Tibial nerve (tissue), 4 donors: ENCODE data around the gene PCNX2. TPM values are rescaled to one million over a fixed set of nuclear protein-coding genes. Genes with fewer than 3 reads are reported as not detected.
"Not testable (repeated sequence)": the region's sequence is repeated elsewhere in the genome, so short reads cannot be mapped to it uniquely, and the experiment has no call there.

ENCODE experiments used
- DNase-seq, 2 donors: peaks; one replicate each; pipeline ENCODE4 v3.0.0-alpha.2; 2019; ENCODE audit warnings: low spot score in 2 of 2
- H3K27ac ChIP-seq, 4 donors: fragments of 200-600 bp; sonication (generic) in 3 of 4; one replicate each; pipeline ENCODE4 v1.5.1; 2017 to 2019; ENCODE audit warnings: mild to moderate bottlenecking in 1 of 4
- H3K27me3 ChIP-seq, 2 donors: fragments of 200-600 bp; sonication (generic) in 1 of 2; one replicate each; pipeline versions ENCODE4 v1.5.1 to v1.6.0; 2017 to 2019
- H3K36me3 ChIP-seq, 3 donors: fragments of 200-600 bp; sonication (generic); one replicate each; pipeline ENCODE4 v1.5.1; 2018 to 2019
- H3K4me1 ChIP-seq, 4 donors: fragments of 200-600 bp; sonication (generic) in 3 of 4; one replicate each; pipeline ENCODE4 v1.5.1; 2017 to 2019
- H3K4me3 ChIP-seq, 4 donors: fragments of 200-600 bp; sonication (generic) in 3 of 4; one replicate each; pipeline ENCODE4 v1.5.1; 2017 to 2019; ENCODE audit warnings: mild to moderate bottlenecking in 1 of 4, moderate library complexity in 1 of 4
- H3K9me3 ChIP-seq, 4 donors: fragments of 200-600 bp; sonication (generic) in 3 of 4; one replicate each; pipeline ENCODE4 v1.5.1; 2017 to 2019
- EP300 ChIP-seq, 2 donors: sonication (generic); formaldehyde crosslinking; IDR thresholded peaks; one replicate each; pipeline ENCODE4 v1.6.1; 2017; ENCODE audit warnings: antibody characterized with exemption in 2 of 2, mild to moderate bottlenecking in 1 of 2
- POLR2A ChIP-seq, 2 donors: fragments of 450-650 bp; IDR thresholded peaks; one replicate each; pipeline ENCODE4 v1.6.1; 2017; ENCODE audit warnings: antibody characterized with exemption in 2 of 2, mild to moderate bottlenecking in 2 of 2, moderate library complexity in 2 of 2
- WGBS, 2 donors: methylation state at CpG; one replicate each; pipeline ENCODE4 v1.1.5; 2018; 5-methylcytosine and 5-hydroxymethylcytosine counted together
- total RNA-seq, 4 donors: library from RNA; depleted of rRNA; stranded (reverse); fragments of >200 nt; gene quantifications; one replicate each; pipeline ENCODE4 v1.1.0, GENCODE V29; 2016
- TF ChIP-seq, protein P1 (sequence below), 5 experiments: fragments of 200-600 bp in 3 of 5; fragments of 450-650 bp in 2 of 5; sonication (generic) in 3 of 5; IDR thresholded peaks; one replicate each; pipeline ENCODE4 v1.5.1; 2016 to 2019; ENCODE audit warnings: antibody characterized with exemption in 5 of 5, mild to moderate bottlenecking in 3 of 5, moderate library complexity in 2 of 5

The PCNX2 gene
- total RNA-seq, 4 donors from 2014 or later, result 10.2 to 32.1 (median 19.2) TPM

DNA sequence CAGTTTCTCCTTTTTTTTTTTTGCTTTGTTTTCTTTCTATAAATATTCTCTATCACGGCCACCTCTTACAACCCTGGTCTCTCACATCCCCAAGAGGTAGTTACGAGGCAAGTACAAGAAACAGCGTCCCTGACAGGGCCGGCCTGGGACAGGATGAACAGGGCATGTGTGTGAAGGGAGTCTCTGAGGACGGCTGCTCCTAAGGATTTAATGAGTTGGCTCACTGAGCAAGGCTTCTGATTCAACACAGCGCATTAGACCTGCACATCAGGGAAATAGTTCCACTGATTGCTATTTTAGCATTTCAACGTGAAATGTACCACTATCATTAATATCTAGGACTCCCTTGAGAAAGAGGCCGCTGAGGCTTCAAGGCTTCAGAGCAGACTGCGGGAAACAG is 291.1 kb downstream of the PCNX2 start:
- H3K4me1 ChIP-seq, result peaks cover 0 to 16% (median 0%) of the 10 kb centered on the region in 4 donors
- H3K27me3 ChIP-seq, result no peaks in the 10 kb centered on the region
- peak overlapping the region in 1 of 4 donors; percentile 68 for H3K27ac ChIP-seq
- no peak for TF ChIP-seq EP300 (IDR thresholded peaks at IDR 0.05)
- TF ChIP-seq POLR2A (IDR thresholded peaks at IDR 0.05), result no peak
- TF ChIP-seq, protein P1, sequence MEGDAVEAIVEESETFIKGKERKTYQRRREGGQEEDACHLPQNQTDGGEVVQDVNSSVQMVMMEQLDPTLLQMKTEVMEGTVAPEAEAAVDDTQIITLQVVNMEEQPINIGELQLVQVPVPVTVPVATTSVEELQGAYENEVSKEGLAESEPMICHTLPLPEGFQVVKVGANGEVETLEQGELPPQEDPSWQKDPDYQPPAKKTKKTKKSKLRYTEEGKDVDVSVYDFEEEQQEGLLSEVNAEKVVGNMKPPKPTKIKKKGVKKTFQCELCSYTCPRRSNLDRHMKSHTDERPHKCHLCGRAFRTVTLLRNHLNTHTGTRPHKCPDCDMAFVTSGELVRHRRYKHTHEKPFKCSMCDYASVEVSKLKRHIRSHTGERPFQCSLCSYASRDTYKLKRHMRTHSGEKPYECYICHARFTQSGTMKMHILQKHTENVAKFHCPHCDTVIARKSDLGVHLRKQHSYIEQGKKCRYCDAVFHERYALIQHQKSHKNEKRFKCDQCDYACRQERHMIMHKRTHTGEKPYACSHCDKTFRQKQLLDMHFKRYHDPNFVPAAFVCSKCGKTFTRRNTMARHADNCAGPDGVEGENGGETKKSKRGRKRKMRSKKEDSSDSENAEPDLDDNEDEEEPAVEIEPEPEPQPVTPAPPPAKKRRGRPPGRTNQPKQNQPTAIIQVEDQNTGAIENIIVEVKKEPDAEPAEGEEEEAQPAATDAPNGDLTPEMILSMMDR (IDR thresholded peaks at IDR 0.05), result no peak
- no peak for DNase-seq
- WGBS, 2 donors, result 79 to 84% methylated on average over 9 of the region's 9 CpGs
- no peak overlapping the region for H3K4me3 ChIP-seq
- H3K36me3 ChIP-seq, result peaks cover 0 to 9% (median 0%) of the 10 kb centered on the region in 3 donors
- H3K9me3 ChIP-seq, result no peaks in the 10 kb centered on the region

DNA sequence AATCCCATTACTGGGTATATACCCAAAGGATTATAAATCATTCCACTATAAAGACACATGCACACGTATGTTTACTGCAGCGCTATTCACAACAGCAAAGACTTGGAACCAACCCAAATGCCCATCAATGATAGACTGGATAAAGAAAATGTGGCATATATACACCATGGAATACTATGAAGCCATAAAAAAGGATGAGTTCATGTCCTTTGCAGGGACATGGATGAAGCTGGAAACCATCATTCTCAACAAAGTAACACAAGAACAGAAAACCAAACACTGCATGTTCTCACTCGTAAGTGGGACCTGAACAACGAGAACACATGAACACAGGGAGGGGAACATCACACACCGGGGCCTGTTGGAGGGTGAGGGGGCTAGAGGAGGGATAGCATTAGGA is 291.9 kb downstream of the PCNX2 start:
- not testable (repeated sequence) for H3K27ac ChIP-seq, H3K27me3 ChIP-seq, DNase-seq, H3K9me3 ChIP-seq, H3K4me3 ChIP-seq
- Histone ChIP-seq H3K36me3 (peaks cover 0 to 15% (median 0%) of the 10 kb centered on the region in 3 donors), H3K4me1 (peaks cover 0 to 16% (median 0%) of the 10 kb centered on the region in 4 donors)
- 92 to 95% methylated on average over 5 of the region's 5 CpGs for WGBS, 2 donors

DNA sequence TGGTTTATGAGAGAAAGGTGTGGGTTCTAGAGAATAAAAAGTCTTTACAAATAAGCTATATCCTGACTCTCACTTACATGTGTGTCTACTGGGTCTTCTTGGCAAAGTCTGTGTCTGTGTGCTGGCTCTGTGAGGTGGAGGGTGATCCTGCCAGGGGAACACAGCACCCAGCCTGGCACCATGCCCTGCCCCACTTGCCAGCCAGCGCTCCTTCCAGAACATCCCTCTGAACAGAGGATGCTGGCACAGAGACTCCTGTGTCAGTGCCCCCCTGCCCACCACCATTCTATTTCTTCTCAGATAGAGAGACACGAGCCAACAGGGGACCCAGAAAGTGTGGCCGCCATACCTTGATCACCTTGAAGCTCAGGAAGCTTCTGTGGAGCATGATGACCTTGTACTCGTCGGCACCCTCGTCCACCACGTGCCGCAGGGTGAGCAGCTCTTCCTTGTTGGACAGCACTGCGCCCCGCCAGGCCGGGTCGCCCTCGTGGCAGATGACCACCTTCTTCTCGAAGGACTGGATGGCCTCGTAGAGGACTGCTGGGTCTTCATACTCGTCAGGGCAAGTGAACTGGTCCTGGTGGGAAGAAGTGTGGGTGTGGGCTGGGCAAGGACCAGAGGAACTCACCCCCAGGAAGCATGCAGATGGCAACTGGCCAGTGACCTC is 295.4 kb downstream of the PCNX2 start:
- DNase-seq, result no peak
- Histone ChIP-seq H3K4me3 (no peak overlapping the region), H3K9me3 (no peaks in the 10 kb centered on the region), H3K36me3 (peaks cover 0 to 31% (median 0%) of the 10 kb centered on the region in 3 donors), H3K4me1 (no peaks in the 10 kb centered on the region), H3K27ac (no peak overlapping the region), H3K27me3 (no peaks in the 10 kb centered on the region)
- no peak for TF ChIP-seq POLR2A (IDR thresholded peaks at IDR 0.05)
- TF ChIP-seq, protein P1 (IDR thresholded peaks at IDR 0.05), result no peak
- no peak for TF ChIP-seq EP300 (IDR thresholded peaks at IDR 0.05)
- WGBS, 2 donors, result 93 to 97% methylated on average over 12 to 16 of the region's 16 CpGs

DNA sequence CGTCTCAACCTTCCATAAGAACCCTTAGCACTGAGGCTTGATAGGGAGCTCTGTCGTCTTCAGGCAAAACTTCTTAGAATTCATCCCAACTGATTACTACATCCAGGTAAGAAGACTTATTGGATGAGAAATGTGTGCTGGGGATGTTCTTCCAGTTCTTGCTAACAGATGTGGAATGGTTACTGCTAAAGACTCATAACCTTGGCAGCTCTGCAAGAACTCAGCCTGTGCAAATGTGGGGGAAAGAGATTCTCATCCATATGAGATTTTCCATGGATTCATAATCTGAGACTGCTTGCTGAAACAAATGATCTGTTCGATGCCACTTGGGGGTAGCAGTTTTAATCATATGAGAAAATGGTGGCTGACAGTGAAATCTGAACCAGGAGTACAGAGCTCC is 296.9 kb downstream of the PCNX2 start:
- H3K4me1 ChIP-seq, result no peaks in the 10 kb centered on the region
- no peaks in the 10 kb centered on the region for H3K27me3 ChIP-seq
- no peak for DNase-seq
- H3K27ac ChIP-seq, result no peak overlapping the region
- H3K9me3 ChIP-seq, result peaks cover 0 to 6% (median 0%) of the 10 kb centered on the region in 4 donors
- TF ChIP-seq EP300 (IDR thresholded peaks at IDR 0.05) (no peak), POLR2A (IDR thresholded peaks at IDR 0.05) (no peak)
- TF ChIP-seq, protein P1 (IDR thresholded peaks at IDR 0.05), result no peak
- H3K36me3 ChIP-seq, result peaks cover 0 to 41% (median 0%) of the 10 kb centered on the region in 3 donors
- H3K4me3 ChIP-seq, result no peak overlapping the region
- WGBS, 2 donors, result 74 to 93% methylated on average over 3 of the region's 3 CpGs

DNA sequence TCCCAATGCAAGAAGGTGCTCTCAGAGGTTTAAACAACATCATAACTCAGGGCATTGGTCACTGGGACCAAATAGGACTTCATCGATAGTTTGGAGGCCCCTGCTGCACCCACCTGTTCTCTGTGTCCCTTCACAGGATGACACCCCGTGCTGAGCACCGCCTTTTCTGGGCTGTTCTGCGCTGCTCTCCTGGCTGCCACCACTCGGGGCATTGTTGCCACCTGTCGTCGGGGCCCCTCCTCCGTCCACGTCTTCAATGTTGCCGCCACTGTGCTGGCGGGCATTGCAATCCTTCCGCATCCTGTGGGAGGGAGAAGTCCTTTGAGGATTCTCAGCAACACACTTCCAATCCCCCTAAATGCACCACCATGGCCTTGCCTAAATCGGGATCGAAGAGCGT is 297.4 kb downstream of the PCNX2 start:
- Histone ChIP-seq H3K27me3 (no peaks in the 10 kb centered on the region), H3K27ac (no peak overlapping the region), H3K36me3 (peaks cover 0 to 43% (median 0%) of the 10 kb centered on the region in 3 donors), H3K4me3 (no peak overlapping the region), H3K4me1 (no peaks in the 10 kb centered on the region), H3K9me3 (peaks cover 0 to 9% (median 0%) of the 10 kb centered on the region in 4 donors)
- TF ChIP-seq POLR2A (IDR thresholded peaks at IDR 0.05), result no peak
- no peak for TF ChIP-seq EP300 (IDR thresholded peaks at IDR 0.05)
- TF ChIP-seq, protein P1 (IDR thresholded peaks at IDR 0.05), result no peak
- no peak for DNase-seq
- WGBS, 2 donors, result 96 to 98% methylated on average over 15 of the region's 15 CpGs
